OCI-LY7 (cell line): ENCODE results near the gene SART3. TPM values are rescaled to one million over a fixed set of nuclear protein-coding genes. Genes with fewer than 3 reads are reported as not detected.

Experiments
- BruUV-seq: library from RNA; stranded (reverse); fragments of 400-500 nt; replicated peaks from 2 replicates; lab custom pipeline; 2021; lab: Mats Ljungman, UMichigan
- CTCF ChIA-PET: fragments of 300-600 bp; sonication (Branson Sonifier 250); formaldehyde crosslinking; loops from one replicate; lab custom pipeline; 2022; ENCODE audit warnings: antibody characterized with exemption; ENCODE audit not compliant: unreplicated experiment; lab: Charles Lee
- POLR2A ChIA-PET: fragments of 300-600 bp; sonication (Branson Sonifier 250); formaldehyde crosslinking; loops from one replicate; lab custom pipeline; 2022; ENCODE audit warnings: antibody characterized with exemption; lab: Charles Lee
- DNase-seq: peaks from one replicate; pipeline ENCODE4 v3.0.0-alpha.2; 2015; ENCODE audit warnings: low spot score
- H2AFZ ChIP-seq: fragments of 200-600 bp; sonication (generic), shearing (Covaris generic); 2 replicates; pipeline ENCODE4 v1.6.1; 2014; ENCODE audit warnings: mild to moderate bottlenecking, antibody characterized with exemption, low read length, moderate library complexity
- H3K27ac ChIP-seq: fragments of 200-600 bp; sonication (generic); 2 replicates; pipeline ENCODE4 v1.5.1; 2014; ENCODE audit warnings: mixed run types, low read depth, mild to moderate bottlenecking, moderate library complexity, low read length, inconsistent platforms; ENCODE audit not compliant: poor library complexity, severe bottlenecking
- H3K36me3 ChIP-seq: fragments of 200-600 bp; sonication (generic); 2 replicates; pipeline ENCODE4 v1.6.1; 2014; ENCODE audit warnings: mild to moderate bottlenecking, antibody characterized with exemption, low read length, moderate library complexity, mixed read lengths; ENCODE audit not compliant: insufficient read depth
- H3K4me1 ChIP-seq: fragments of 200-600 bp; sonication (generic); 2 replicates; pipeline ENCODE4 v1.5.1; 2014; ENCODE audit warnings: mild to moderate bottlenecking, low read length; ENCODE audit not compliant: insufficient read depth, poor library complexity, severe bottlenecking
- H3K4me2 ChIP-seq: fragments of 200-600 bp; sonication (generic); 2 replicates; pipeline ENCODE4 v1.6.1; 2014; ENCODE audit warnings: mild to moderate bottlenecking, low read length
- H3K4me3 ChIP-seq: fragments of 200-600 bp; sonication (generic); 2 replicates; pipeline ENCODE4 v1.5.1; 2014; ENCODE audit warnings: mild to moderate bottlenecking, low read depth, low read length; ENCODE audit not compliant: poor library complexity, severe bottlenecking
- H3K79me2 ChIP-seq: fragments of 200-600 bp; sonication (generic); 2 replicates; pipeline ENCODE4 v1.6.1; 2016; ENCODE audit warnings: low read depth, mild to moderate bottlenecking, low read length, moderate library complexity, mixed read lengths; ENCODE audit not compliant: insufficient read depth
- H3K9me2 ChIP-seq: fragments of 200-600 bp; sonication (generic); 2 replicates; pipeline ENCODE4 v1.6.1; 2016; ENCODE audit warnings: mild to moderate bottlenecking, low read length, mixed read lengths; ENCODE audit not compliant: insufficient read depth
- H3K9me3 ChIP-seq: fragments of 200-600 bp; sonication (generic); 2 replicates; pipeline ENCODE4 v1.6.1; 2014; ENCODE audit warnings: mild to moderate bottlenecking, mixed run types, low read length, mixed read lengths
- H4K20me1 ChIP-seq: fragments of 200-600 bp; sonication (generic); 2 replicates; pipeline ENCODE4 v1.6.1; 2014; ENCODE audit warnings: mild to moderate bottlenecking, antibody characterized with exemption, low read length, moderate library complexity, mixed read lengths; ENCODE audit not compliant: insufficient read depth
- EZH2phosphoT487 ChIP-seq: fragments of 200-600 bp; sonication (generic); IDR thresholded peaks from 2 replicates; pipeline ENCODE4 v1.6.1; 2018; ENCODE audit warnings: low read depth, borderline replicate concordance, mild to moderate bottlenecking, mixed run types, antibody characterized with exemption, low read length, moderate library complexity, mixed read lengths
- intact Hi-C: fragments of 100-400 bp; cut with micrococcal nuclease; formaldehyde crosslinking; loops from one replicate; pipeline ENCODE4 v1.10.0; 2022; ENCODE audit not compliant: unreplicated experiment
- total RNA-seq, 2 experiments: library from RNA; depleted of rRNA in 1 of 2; stranded (reverse); fragments of >200 nt in 1 of 2; shearing (Covaris generic) in 1 of 2; gene quantifications; 2 replicates each; pipeline ENCODE4 v1.2.3, GENCODE V29; 2014 to 2022
- TF ChIP-seq, protein P1 (sequence below): fragments of 200-600 bp; sonication (generic); conservative IDR thresholded peaks from 2 replicates; pipeline ENCODE4 v1.5.1; 2014; ENCODE audit warnings: mild to moderate bottlenecking, antibody characterized with exemption, low read length, moderate library complexity, mixed read lengths

The SART3 gene
- total RNA-seq, 2 experiments from 2014 or later = 143 to 211 TPM

DNA sequence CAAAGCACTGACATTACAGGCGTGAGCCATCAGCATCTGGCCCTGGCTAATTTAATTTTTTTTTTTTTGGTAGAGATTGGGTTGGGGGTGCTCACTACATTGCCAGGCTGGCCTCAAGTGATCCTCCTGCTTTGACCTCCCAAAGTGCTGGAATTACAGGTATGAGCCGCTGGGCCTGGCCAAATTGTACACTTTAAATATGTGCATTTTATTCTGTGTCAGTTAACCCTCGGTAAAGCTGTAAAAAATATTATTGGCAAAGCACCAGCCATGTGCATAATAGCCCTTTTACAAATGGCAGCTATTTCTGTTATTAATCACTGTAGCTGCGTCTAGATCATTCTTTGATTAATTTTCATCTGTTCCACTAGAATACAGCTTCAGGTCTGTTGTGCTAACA lies 24.9 kb upstream of the SART3 start:
- TF ChIP-seq EZH2phosphoT487 = no peak
- TF ChIP-seq, protein P1, sequence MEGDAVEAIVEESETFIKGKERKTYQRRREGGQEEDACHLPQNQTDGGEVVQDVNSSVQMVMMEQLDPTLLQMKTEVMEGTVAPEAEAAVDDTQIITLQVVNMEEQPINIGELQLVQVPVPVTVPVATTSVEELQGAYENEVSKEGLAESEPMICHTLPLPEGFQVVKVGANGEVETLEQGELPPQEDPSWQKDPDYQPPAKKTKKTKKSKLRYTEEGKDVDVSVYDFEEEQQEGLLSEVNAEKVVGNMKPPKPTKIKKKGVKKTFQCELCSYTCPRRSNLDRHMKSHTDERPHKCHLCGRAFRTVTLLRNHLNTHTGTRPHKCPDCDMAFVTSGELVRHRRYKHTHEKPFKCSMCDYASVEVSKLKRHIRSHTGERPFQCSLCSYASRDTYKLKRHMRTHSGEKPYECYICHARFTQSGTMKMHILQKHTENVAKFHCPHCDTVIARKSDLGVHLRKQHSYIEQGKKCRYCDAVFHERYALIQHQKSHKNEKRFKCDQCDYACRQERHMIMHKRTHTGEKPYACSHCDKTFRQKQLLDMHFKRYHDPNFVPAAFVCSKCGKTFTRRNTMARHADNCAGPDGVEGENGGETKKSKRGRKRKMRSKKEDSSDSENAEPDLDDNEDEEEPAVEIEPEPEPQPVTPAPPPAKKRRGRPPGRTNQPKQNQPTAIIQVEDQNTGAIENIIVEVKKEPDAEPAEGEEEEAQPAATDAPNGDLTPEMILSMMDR = no peak
- Histone ChIP-seq H2AFZ (no peak overlapping the region), H3K4me3 (no peak overlapping the region), H3K36me3 (no peaks in the 10 kb centered on the region), H3K9me3 (no peaks in the 10 kb centered on the region), H3K4me2 (no peak overlapping the region), H3K27ac (no peak overlapping the region), H4K20me1 (no peaks in the 10 kb centered on the region), H3K9me2 (no peaks in the 10 kb centered on the region), H3K79me2 (no peaks in the 10 kb centered on the region), H3K4me1 (no peaks in the 10 kb centered on the region)
- ChIA-PET POLR2A (no interaction called here), CTCF (no interaction called here)
- intact Hi-C loops = no loop called here
- BruUV-seq = no TSS peak
- DNase-seq = no peak

DNA sequence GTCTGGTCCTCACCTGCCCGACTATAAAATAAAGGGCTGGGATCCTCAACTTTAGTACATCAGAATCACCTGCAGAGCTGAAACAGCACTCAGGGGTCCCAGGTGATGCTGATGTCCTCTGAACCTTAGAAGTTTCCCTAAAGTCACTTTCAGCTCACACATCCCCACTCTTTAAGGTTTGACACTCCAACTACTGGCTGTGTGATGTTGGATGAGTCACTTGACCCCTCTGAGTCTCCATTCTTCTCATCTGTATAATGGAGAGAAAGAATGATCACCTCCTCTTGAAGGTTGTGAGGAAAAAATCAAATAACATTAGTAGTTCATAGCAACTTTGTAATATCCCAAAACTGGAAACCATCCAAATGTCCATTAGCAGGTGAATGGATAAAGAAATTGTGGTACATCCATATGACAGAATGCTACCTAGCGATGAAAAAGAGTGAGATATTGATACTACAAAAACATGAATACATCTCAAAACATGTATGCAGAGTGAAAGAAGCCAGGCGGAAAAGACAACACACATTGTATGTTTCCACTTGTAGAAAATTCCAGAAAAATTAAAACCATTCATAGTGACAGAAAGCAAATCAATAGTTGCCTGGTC lies 23.6 kb upstream of the SART3 start:
- no peak for TF ChIP-seq EZH2phosphoT487
- TF ChIP-seq, protein P1 = no peak
- Histone ChIP-seq H3K4me2 (no peak overlapping the region), H3K79me2 (no peaks in the 10 kb centered on the region), H3K27ac (no peak overlapping the region), H4K20me1 (no peaks in the 10 kb centered on the region), H3K9me3 (no peaks in the 10 kb centered on the region), H3K4me3 (no peak overlapping the region), H2AFZ (no peak overlapping the region), H3K9me2 (no peaks in the 10 kb centered on the region), H3K36me3 (no peaks in the 10 kb centered on the region), H3K4me1 (peaks cover 5% of the 10 kb centered on the region)
- POLR2A ChIA-PET = interaction anchor here (0.7 kb wide), 2 partner anchors 8 to 442 kb away, joined by 3 read pairs; no protein-coding TSS in a partner anchor
- DNase-seq = no peak
- CTCF ChIA-PET = no interaction called here
- intact Hi-C loops = no loop called here
- BruUV-seq = no TSS peak

DNA sequence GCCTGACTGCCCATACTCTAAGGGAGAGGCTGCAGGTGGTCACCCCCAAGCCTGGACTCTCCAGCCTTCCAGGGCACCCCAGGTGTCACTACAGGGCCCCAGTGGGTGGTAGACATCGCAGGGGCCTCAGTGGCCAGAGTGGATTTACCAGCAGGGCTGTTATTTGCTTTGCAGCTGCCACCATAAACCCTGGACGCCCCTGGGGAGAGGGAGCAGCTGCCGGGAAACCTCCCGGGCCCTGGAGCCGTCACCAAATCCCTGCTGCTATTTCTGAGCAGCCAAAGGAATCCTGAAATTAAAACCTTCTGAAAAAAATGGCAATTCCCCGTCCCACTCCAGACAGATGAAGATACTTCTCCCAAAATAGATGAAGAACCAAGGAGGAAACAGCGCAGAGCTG lies 23.0 kb upstream of the SART3 start:
- Histone ChIP-seq H3K4me2 (no peak overlapping the region), H3K27ac (no peak overlapping the region), H3K4me1 (peaks cover 11% of the 10 kb centered on the region), H3K9me2 (no peaks in the 10 kb centered on the region), H3K79me2 (no peaks in the 10 kb centered on the region), H3K9me3 (no peaks in the 10 kb centered on the region), H3K36me3 (no peaks in the 10 kb centered on the region), H4K20me1 (no peaks in the 10 kb centered on the region), H3K4me3 (no peak overlapping the region), H2AFZ (no peak overlapping the region)
- BruUV-seq = no TSS peak
- CTCF ChIA-PET = no interaction called here
- POLR2A ChIA-PET = interaction anchor here (0.7 kb wide), 1 partner anchor 443 kb away, joined by 3 read pairs; no protein-coding TSS in a partner anchor
- intact Hi-C loops = no loop called here
- no peak for TF ChIP-seq EZH2phosphoT487
- TF ChIP-seq, protein P1 = no peak
- no peak for DNase-seq
